Activated CD8-positive, alpha-beta T cell treated with anti-CD3 and anti-CD28 coated beads, Interleukin-2, amount 10 ng/mL, durations not matched to agents 7 days and 5 days (primary cell): ENCODE results near the gene HPN. TPM values are rescaled to one million over a fixed set of nuclear protein-coding genes. Genes with fewer than 3 reads are reported as not detected.
A peak's percentile ranks its signal among the peaks of the same experiment; 100 is the strongest.
"Not testable (repeated sequence)": the region's sequence is repeated elsewhere in the genome, so short reads cannot be mapped to it uniquely, and the experiment has no call there.

ENCODE experiments used
- ATAC-seq: fragments of 150-1000 bp; cut with Tn5 transposase; one replicate; pipeline ENCODE4 v1.10.0; 2021; ENCODE audit warnings: moderate library complexity
- CTCF ChIA-PET: fragments of 350-600 bp; sonication (Branson Sonifier 250); formaldehyde crosslinking; loops from one replicate; lab custom pipeline; 2021; ENCODE audit warnings: antibody characterized with exemption; lab: Charles Lee
- POLR2A ChIA-PET: fragments of 350-600 bp; sonication (Branson Sonifier 250); formaldehyde crosslinking; loops from one replicate; lab custom pipeline; 2021; ENCODE audit warnings: antibody characterized with exemption; lab: Charles Lee
- DNase-seq: peaks from one replicate; pipeline ENCODE4 v3.0.0-alpha.2; 2020
- H3K27ac Mint-ChIP-seq: one replicate; pipeline ENCODE4 v1.8.0; 2021; ENCODE audit warnings: mild to moderate bottlenecking, mixed read lengths
- H3K27me3 Mint-ChIP-seq: one replicate; pipeline ENCODE4 v1.8.0; 2021; ENCODE audit warnings: low read depth, mixed read lengths
- H3K36me3 Mint-ChIP-seq: one replicate; pipeline ENCODE4 v1.8.0; 2021; ENCODE audit warnings: low read depth, mixed read lengths
- H3K4me1 Mint-ChIP-seq: one replicate; pipeline ENCODE4 v1.8.0; 2021; ENCODE audit warnings: low read depth, mixed read lengths
- H3K4me3 Mint-ChIP-seq: one replicate; pipeline ENCODE4 v1.8.0; 2021; ENCODE audit warnings: mild to moderate bottlenecking, mixed read lengths
- H3K9me3 Mint-ChIP-seq: one replicate; pipeline ENCODE4 v1.8.0; 2022; ENCODE audit warnings: mixed read lengths; ENCODE audit not compliant: insufficient read depth
- total RNA-seq, 2 experiments: library from RNA; stranded (reverse); gene quantifications; one replicate each; pipeline ENCODE4 v1.2.3, GENCODE V29; 2021

The HPN gene
- total RNA-seq, 2 experiments from 2014 or later = not detected

DNA sequence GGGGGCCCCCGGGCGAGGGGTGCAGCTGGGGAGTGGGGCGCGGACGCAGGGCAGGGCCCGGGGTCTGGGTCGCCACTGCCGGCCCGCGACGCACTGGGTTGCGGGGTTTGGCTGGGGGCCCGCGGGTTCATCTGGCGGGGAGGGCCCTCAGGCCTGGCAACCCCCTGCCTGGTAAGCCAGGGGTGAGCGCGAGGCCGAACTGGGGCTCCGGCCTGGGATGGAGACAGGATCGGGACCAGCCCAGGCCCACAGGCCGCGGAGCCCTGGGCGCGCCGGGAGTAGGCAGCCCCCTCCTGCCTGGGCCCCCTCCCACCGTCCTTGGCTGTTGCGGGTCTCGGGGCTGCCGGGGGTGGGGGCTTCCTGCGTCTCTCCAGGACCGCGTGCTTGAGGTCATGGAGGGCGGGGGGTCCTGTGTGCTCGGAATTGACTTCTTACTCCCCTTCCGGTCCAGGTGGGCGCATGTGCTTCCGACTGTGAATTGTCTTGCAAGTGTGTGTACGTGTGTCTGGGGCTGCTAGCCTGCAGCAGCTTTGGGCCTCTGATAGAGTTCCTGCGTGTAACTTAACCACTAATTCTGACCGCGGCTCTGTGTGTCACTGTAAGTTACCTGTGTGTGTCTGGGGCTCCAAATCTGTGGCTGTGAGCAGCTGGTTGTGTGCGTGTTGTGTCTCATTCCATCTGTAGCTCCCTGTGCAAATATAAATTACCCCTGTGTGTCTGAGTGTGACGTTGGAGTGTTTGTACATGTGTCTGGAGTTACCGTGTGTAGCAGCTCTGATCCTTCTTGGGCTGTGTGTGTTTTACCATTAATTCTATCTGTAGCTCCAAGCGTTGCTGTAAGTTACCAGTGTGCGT, 40.6 kb upstream of the HPN start:
- peak overlapping the region; percentile 95 for H3K27ac Mint-ChIP-seq
- ChIA-PET CTCF (interaction anchor here (0.7 to 4.6 kb wide), 9 partner anchors 12 to 140 kb away, joined by 3 to 41 read pairs (median 4); no protein-coding TSS in a partner anchor), POLR2A (interaction anchor here (1.0 to 1.9 kb wide), 6 partner anchors 11 to 38 kb away, joined by 4 to 7 read pairs (median 6); no protein-coding TSS in a partner anchor)
- H3K4me3 Mint-ChIP-seq = peak overlapping the region; percentile 87
- DNase-seq (peak; percentile 76), ATAC-seq (peak; percentile 28)
- peaks cover 64% of the 10 kb centered on the region for H3K4me1 Mint-ChIP-seq
- no peaks in the 10 kb centered on the region for H3K27me3 Mint-ChIP-seq
- H3K9me3 Mint-ChIP-seq = no peaks in the 10 kb centered on the region
- H3K36me3 Mint-ChIP-seq = peaks cover 33% of the 10 kb centered on the region

- DNase-seq (no peak), ATAC-seq (no peak)
- POLR2A ChIA-PET = interaction anchor here (0.9 to 1.5 kb wide), 3 partner anchors 12 to 76 kb away, joined by 4 read pairs; partner anchors contain the start of gene ZNF30
- Mint-ChIP-seq H3K4me3 (peak overlapping the region; percentile 87), H3K9me3 (no peaks in the 10 kb centered on the region), H3K27me3 (no peaks in the 10 kb centered on the region), H3K27ac (peak overlapping the region; percentile 95), H3K36me3 (peaks cover 43% of the 10 kb centered on the region), H3K4me1 (peaks cover 55% of the 10 kb centered on the region)
- CTCF ChIA-PET = interaction anchor here (1.0 to 4.6 kb wide), 5 partner anchors 11 to 40 kb away, joined by 3 to 41 read pairs (median 9); no protein-coding TSS in a partner anchor
Observed at GRCh38 chr19:35002037-35002535, 39.4 kb upstream of the HPN start.

DNA sequence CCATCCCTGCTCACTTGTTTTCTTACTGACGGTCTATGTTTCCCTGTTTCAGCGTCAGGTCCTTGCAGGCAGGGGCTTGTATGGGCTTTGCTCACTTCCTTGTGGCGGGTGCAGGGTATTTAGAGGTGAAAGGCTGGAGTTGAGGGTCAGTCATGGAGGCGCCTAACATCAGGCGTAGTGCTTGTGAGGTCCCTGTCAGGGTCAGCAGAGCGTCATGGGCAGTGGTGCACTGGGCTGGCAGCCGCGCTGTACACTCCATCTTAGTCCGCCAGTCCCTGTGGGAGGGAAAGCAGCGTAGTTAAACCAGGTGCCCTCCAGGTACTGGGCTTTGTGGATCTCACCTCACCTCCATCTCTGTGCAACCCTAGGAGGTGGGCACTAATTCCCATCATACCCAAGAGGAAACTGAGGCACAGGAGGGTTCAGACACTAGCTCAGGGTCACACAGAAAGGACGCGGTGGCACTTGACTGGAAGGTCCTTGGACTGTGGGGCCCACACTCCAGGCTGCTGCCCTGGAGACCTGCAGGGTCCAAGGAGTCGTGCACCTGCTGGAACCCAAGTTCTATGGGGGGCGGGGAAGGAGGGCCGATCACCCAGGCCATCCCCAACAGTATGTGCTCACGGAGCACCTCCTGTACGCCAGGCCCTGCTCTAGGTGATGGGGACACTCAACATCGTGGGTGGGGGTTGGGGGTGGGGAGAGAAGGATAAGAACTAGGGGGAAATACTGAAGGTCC, 36.8 kb upstream of the HPN start:
- Mint-ChIP-seq H3K27me3 (no peaks in the 10 kb centered on the region), H3K4me3 (no peak overlapping the region), H3K9me3 (no peaks in the 10 kb centered on the region), H3K27ac (peak overlapping the region; percentile 53), H3K4me1 (peaks cover 38% of the 10 kb centered on the region), H3K36me3 (peaks cover 50% of the 10 kb centered on the region)
- ChIA-PET POLR2A (no interaction called here), CTCF (interaction anchor here (2.1 to 10.9 kb wide), 3 partner anchors 8 to 31 kb away, joined by 9 to 126 read pairs (median 41); no protein-coding TSS in a partner anchor)
- DNase-seq (no peak), ATAC-seq (no peak)

DNA sequence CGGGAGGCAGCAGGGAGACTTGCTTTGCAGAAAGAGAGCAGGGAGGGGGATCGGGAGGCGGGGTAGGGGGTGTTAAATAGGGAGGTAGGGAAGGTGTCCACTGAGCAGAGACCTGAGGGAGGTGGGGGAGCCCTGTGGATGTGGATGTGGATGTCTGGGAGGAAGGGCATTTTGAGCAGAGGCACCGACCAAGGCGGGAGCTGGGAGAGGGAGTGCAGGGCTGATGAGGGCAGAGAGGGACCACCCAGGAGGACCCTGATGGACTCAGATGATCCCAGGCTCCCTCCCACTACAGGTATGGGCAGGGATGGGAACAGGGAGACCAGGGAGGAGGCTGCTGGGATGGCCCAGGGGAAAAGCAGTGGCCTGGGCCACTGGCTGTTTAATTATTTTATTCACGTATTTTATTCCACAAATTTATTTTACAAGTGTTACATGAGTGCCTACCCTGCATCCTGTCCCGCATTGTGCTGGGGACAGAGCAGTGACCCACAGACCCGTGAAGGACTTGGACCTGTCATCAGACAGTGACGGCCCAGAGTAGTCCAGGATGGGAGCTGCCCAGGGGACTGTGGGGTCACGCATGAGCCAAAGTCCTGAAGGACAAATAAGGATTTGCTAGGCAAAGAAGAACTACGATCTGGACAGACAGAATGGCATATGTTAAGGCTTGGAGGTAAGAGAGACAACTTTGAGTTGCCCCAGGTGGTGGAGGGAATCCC, 36.1 kb upstream of the HPN start:
- ATAC-seq (no peak), DNase-seq (no peak)
- peaks cover 53% of the 10 kb centered on the region for H3K36me3 Mint-ChIP-seq
- ChIA-PET CTCF (interaction anchor here (1.2 to 10.9 kb wide), 3 partner anchors 10 to 39 kb away, joined by 3 to 126 read pairs (median 4); no protein-coding TSS in a partner anchor), POLR2A (interaction anchor here (0.7 kb wide), 1 partner anchor 26 kb away, joined by 3 read pairs; no protein-coding TSS in a partner anchor)
- H3K27me3 Mint-ChIP-seq = no peaks in the 10 kb centered on the region
- no peak overlapping the region for H3K4me3 Mint-ChIP-seq
- peaks cover 41% of the 10 kb centered on the region for H3K4me1 Mint-ChIP-seq
- no peaks in the 10 kb centered on the region for H3K9me3 Mint-ChIP-seq
- no peak overlapping the region for H3K27ac Mint-ChIP-seq

- not testable (repeated sequence) for H3K27ac Mint-ChIP-seq, H3K9me3 Mint-ChIP-seq, H3K27me3 Mint-ChIP-seq, ATAC-seq, DNase-seq, H3K4me3 Mint-ChIP-seq
- Mint-ChIP-seq H3K4me1 (peaks cover 47% of the 10 kb centered on the region), H3K36me3 (peaks cover 55% of the 10 kb centered on the region)
- ChIA-PET POLR2A (interaction anchor here (0.7 kb wide), 1 partner anchor 25 kb away, joined by 3 read pairs; no protein-coding TSS in a partner anchor), CTCF (interaction anchor here (1.0 to 10.9 kb wide), 4 partner anchors 9 to 38 kb away, joined by 3 to 126 read pairs (median 4); no protein-coding TSS in a partner anchor)
Observed at GRCh38 chr19:35006007-35006341, 35.5 kb upstream of the HPN start.

DNA sequence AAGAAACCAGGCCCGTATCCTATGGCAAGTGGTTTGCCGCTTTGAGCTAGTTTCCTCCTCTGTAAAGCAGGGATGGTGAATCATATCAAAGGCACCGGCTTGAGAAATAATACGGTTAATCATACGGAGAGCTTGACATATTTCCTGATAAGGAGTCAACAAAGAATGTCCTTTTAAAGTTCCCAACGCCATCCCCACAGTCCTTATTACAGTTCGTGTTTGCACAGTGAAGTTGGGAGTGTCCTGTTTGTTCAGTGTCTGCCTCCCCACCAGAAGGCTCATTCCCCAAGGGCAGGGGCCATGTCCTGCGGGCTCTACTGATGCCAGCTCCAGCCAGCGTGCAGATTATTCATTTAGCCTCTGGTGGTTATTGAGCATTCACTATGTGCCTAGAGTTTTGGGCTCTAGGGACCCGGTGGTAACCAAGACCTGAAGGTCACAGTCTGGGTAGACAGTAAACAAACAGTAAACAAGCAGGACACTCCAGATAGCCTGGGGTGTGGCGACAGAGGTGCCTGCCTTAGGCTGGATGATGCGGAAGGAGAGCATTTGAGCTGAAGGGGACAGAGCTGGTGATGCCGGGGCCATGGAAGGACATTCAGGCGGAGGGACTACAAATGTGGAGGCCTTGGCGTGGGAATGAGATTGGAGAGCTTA, 35.1 kb upstream of the HPN start:
- ATAC-seq = no peak
- DNase-seq = no peak
- Mint-ChIP-seq H3K27me3 (no peaks in the 10 kb centered on the region), H3K27ac (no peak overlapping the region), H3K36me3 (peaks cover 56% of the 10 kb centered on the region), H3K4me1 (peaks cover 51% of the 10 kb centered on the region), H3K4me3 (no peak overlapping the region), H3K9me3 (no peaks in the 10 kb centered on the region)
- POLR2A ChIA-PET = interaction anchor here (0.7 kb wide), 1 partner anchor 25 kb away, joined by 3 read pairs; no protein-coding TSS in a partner anchor
- CTCF ChIA-PET = interaction anchor here (1.0 to 10.9 kb wide), 6 partner anchors 8 to 135 kb away, joined by 3 to 126 read pairs (median 4); no protein-coding TSS in a partner anchor

GRCh38 chr19:35006999-35007365, 34.5 kb upstream of the HPN start:
- no peak for DNase-seq
- Mint-ChIP-seq H3K9me3 (no peaks in the 10 kb centered on the region), H3K4me3 (no peak overlapping the region), H3K36me3 (peaks cover 58% of the 10 kb centered on the region), H3K27ac (no peak overlapping the region), H3K27me3 (no peaks in the 10 kb centered on the region), H3K4me1 (peaks cover 51% of the 10 kb centered on the region)
- ChIA-PET CTCF (interaction anchor here (1.3 to 10.9 kb wide), 4 partner anchors 11 to 135 kb away, joined by 3 to 126 read pairs (median 4); no protein-coding TSS in a partner anchor), POLR2A (no interaction called here)
- no peak for ATAC-seq

- H3K4me3 Mint-ChIP-seq, DNase-seq, H3K27ac Mint-ChIP-seq, ATAC-seq, H3K27me3 Mint-ChIP-seq, POLR2A ChIA-PET, H3K9me3 Mint-ChIP-seq: not testable (repeated sequence)
- CTCF ChIA-PET = interaction anchor here (1.3 to 10.9 kb wide), 3 partner anchors 34 to 134 kb away, joined by 3 to 126 read pairs (median 4); no protein-coding TSS in a partner anchor
- Mint-ChIP-seq H3K36me3 (peaks cover 58% of the 10 kb centered on the region), H3K4me1 (peaks cover 52% of the 10 kb centered on the region)
Observed at GRCh38 chr19:35007427-35007826, 34.1 kb upstream of the HPN start.

DNA sequence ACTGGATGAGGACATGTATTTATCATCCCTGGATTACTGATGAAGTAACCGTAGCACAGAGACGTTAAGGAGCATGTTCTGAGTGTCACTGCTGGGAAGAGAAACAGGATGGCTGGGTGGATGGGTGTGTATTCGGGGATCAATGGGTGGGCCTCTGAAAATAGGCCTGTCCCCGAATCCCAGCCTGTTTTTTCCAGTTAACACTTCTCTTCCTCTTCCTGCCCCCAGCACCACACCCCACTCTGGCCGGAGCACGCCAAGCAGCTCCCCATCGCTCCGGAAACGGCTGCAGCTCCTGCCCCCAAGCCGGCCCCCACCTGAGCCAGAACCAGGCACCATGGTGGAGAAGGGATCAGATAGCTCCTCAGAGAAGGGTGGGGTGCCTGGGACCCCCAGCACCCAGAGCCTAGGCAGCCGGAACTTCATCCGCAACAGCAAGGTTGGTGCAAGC, 32.6 kb upstream of the HPN start:
- Mint-ChIP-seq H3K36me3 (peaks cover 59% of the 10 kb centered on the region), H3K4me3 (no peak overlapping the region), H3K27me3 (no peaks in the 10 kb centered on the region), H3K9me3 (no peaks in the 10 kb centered on the region), H3K27ac (no peak overlapping the region), H3K4me1 (peaks cover 52% of the 10 kb centered on the region)
- ATAC-seq = no peak
- DNase-seq = no peak
- ChIA-PET CTCF (interaction anchor here (10.9 kb wide), 1 partner anchor 35 kb away, joined by 126 read pairs; no protein-coding TSS in a partner anchor), POLR2A (no interaction called here)
